Vagina (tissue), 2 donors: ENCODE measurements around the gene SCML1.

Experiments
- CTCF ChIP-seq, 3 experiments: fragments of 450-650 bp in 2 of 3; fragments of 200-600 bp in 1 of 3; sonication (generic) in 1 of 3; IDR thresholded peaks; one replicate each; pipeline ENCODE4 v1.5.1; 2017 to 2019; ENCODE audit warnings: antibody characterized with exemption in 3 of 3, mild to moderate bottlenecking in 2 of 3, moderate library complexity in 2 of 3
- POLR2A ChIP-seq, 2 donors: fragments of 450-650 bp; IDR thresholded peaks; one replicate each; pipeline ENCODE4 v1.6.1; 2017; ENCODE audit warnings: antibody characterized with exemption in 2 of 2, mild to moderate bottlenecking in 2 of 2, moderate library complexity in 2 of 2
- POLR2AphosphoS5 ChIP-seq, 2 donors: sonication (generic); formaldehyde crosslinking; IDR thresholded peaks; one replicate each; pipeline ENCODE4 v1.9.0; 2017; ENCODE audit warnings: antibody characterized with exemption in 2 of 2, mild to moderate bottlenecking in 2 of 2, low read depth in 1 of 2; ENCODE audit not compliant: insufficient read depth in 1 of 2

- no peak for TF ChIP-seq CTCF (IDR thresholded peaks at IDR 0.05)
- no peak for TF ChIP-seq POLR2A (IDR thresholded peaks at IDR 0.05)
- TF ChIP-seq POLR2AphosphoS5 (IDR thresholded peaks at IDR 0.05; ENCODE audit: insufficient read depth in 1 of 2, low read depth in 1 of 2) = no peak
Measured at GRCh38 chrX:17721715-17722114, 15.6 kb upstream of the SCML1 start.
